ENCODE measurements around the gene TMEM80.

The TMEM80 gene

GRCh38 chr11:699753-700152, 4.1 kb downstream of the TMEM80 start:
- no peak for DNase-seq (ENCODE audit: low read depth)

DNA sequence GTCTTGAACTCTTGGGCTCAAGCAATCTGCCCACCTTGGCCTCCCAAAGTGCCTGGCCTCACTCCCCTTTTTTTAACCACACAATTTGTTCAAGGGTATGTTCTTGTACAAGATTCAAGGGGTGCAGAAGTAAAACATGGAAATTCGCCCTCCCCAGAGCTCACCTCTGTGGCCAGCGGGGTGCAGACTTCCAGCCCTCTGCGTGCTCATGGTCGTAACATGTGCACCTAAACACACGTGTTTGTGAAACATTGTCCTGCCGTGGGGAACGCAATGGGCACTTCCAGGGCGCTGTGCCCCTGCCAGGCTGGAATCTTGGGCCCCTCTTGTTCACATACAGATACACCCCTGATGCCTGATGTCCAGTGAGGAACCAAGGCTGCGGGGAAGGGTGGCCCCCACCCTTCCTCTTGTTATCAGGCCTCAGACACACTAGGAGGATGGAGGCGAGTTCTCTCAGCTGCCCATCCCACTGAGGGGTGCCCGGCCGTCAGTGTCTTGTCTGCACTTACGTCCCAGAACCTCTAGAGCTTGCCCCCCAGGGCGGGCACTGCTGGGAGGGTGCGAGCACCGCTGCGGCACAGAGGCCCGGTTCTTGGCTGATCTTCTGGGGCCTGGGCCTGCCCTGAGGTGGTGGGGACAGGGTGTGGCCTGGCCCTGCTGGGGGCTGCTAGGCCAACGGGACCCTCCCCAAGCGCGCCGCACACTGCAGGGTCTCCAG, 6.3 kb downstream of the TMEM80 start:
- DNase-seq (ENCODE audit: low read depth) = no peak

GRCh38 chr11:702462-703461, 7.1 kb downstream of the TMEM80 start:
- no peak for DNase-seq (ENCODE audit: low read depth)

DNA sequence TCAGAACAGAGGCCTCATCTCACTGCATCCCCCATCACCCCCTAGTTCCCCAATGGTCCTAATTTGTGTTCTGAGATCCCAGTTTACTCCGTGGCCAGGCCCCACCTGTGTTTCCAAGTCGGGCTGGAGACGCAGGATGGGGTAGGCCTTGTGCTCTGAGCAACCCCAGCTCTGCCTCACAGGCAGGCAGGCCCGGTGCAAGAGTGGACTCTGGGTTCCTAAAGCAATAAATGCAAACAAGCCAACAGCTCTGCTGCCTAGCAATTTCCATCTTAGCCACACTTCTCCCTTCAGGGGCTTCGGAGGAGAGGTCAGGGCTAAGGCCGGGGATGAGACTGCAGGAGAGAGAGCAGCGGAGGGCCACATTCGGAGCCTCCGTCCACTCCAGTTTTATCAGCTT, 7.9 kb downstream of the TMEM80 start:
- no peak for DNase-seq (ENCODE audit: low read depth)

DNA sequence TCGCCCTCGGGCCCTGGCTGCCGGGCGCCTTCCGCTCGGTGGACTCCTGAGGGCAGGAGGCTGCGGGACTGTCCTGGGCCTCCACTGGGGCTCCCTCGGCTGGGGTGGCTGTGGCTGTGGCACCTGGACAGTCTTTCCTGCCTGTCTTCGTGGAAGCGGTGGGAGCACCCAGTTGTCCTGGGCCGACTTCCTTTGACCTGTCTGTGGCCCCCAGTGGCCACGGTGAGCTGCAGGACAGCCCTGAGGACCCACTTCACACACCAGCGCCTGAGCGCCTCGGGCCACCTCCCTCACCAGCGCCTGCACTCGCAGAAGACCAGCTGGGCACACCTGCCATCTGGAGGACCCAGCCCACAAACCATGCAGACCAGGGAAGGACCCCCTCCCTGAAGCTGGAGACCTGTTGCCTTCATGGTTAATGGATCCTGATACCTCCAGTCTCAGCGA, 8.6 kb downstream of the TMEM80 start:
- DNase-seq (ENCODE audit: low read depth) = no peak

GRCh38 chr11:704781-705645, 9.4 kb downstream of the TMEM80 start:
- DNase-seq (ENCODE audit: low read depth) = no peak

DNA sequence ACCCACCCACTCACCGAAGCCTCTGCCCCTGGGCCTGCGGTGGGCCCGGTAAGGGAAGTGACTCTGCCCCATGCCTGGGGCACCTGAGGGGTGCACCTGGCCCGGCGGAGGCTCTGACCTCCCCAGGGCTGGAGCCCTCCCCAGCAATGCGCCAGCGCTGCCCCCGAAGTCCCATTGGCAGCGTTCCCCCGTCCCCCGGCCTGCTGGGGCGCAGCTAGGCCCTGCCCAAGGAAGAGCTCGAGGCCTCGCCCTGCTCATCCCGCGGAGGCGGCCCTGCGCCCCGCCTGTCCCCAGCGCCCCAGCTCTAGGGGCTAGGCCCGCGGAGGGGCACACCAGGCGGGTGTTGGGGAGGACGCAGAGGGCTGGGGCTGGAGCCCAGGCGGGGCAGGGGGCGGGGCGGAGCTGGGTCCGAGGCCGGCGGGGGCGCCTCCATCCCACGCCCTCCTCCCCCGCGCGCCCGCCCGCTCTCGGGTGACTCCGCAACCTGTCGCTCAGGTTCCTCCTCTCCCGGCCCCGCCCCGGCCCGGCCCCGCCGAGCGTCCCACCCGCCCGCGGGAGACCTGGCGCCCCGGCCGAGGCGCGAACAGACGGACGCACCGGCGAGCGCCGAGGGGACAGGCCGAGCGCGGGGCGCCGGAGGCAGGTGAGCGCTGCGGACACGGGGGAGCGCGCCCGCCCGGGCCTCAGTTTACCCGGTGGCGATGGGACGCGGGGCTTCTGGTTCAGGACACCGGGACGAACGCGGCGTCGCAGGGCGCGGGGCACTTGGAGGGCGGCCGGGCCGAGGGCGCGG, 10.2 kb downstream of the TMEM80 start, which contains the start of gene EPS8L2:
EPS8L2 (plus strand) TSS at position 586 of the 793 bp plus-strand sequence. CDS start 3,177 bp downstream, outside the sequence.
- DNase-seq (ENCODE audit: low read depth) = no peak

GRCh38 chr11:706439-706956, 10.9 kb downstream of the TMEM80 start:
- DNase-seq (ENCODE audit: low read depth) = no peak

DNA sequence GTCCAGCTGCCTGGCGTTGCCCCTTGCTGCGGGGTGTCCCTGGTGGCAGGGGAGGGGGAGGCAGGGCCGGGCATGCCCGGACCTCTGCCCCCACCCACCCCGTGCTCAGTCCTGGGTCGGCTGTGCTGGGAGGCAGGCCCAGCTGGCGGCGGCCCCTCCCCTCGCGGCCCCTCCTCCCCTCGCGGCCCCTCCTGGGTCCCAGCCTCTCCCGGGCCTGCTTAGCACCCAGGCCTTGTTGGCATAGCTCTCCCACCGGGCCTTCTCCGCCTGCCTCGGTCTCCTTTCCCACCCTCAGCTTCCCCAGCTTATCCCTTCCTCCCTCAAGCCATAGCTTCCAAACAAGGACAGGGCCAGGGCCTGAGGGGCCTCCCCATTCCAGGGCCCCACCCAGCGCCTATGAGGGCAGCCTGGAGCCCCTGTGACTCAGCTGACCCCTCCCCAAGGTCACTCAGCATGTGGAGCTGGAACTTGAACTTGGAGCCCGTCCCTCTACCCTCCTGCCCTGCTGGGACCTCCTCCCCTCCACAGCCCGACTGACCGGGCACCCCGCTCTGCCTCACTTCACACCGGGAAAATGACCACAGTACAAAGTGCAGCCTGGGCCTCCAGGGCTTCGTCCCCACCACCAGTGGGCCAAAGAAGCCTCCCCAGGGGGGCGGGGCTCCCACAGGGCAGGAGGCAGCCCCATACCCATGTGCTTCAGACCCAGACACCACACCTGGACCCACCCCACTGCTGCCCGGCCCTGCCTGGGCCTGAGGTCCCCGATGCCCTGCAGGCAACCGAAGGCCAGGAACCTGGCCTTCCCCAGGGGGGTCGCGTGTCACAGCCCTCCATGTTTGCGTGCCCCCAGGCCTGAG, 11.6 kb downstream of the TMEM80 start:
- DNase-seq (ENCODE audit: low read depth) = no peak

- no peak for DNase-seq (ENCODE audit: low read depth)
These were observed 12.3 kb downstream of the TMEM80 start for GRCh38 chr11:707817-708420.

DNA sequence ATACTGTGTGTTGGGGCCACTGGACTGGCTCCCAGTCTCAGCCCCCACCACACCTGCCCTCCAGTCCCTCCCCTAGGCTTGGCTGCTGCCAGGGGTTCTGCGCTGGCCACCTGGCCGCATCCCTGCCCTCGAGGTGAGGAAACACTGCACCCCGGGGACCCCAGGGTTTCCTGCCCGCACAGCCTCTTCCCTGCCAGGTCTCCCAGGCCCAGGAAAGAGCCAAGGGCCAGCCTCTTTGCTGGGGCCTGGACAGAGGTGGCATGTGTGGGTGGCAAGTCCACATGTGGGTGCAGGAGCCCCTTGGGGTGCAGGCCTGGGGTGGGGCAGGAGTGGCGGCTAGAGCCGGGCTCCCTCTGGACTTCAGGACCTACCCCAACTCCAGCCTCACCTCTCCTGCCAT, 12.9 kb downstream of the TMEM80 start:
- DNase-seq (ENCODE audit: low read depth) = no peak

- no peak for DNase-seq (ENCODE audit: low read depth)
These were observed 13.7 kb downstream of the TMEM80 start for GRCh38 chr11:709109-709997.

GRCh38 chr11:714436-714835, 18.8 kb downstream of the TMEM80 start:
- DNase-seq (ENCODE audit: low read depth) = no peak

DNA sequence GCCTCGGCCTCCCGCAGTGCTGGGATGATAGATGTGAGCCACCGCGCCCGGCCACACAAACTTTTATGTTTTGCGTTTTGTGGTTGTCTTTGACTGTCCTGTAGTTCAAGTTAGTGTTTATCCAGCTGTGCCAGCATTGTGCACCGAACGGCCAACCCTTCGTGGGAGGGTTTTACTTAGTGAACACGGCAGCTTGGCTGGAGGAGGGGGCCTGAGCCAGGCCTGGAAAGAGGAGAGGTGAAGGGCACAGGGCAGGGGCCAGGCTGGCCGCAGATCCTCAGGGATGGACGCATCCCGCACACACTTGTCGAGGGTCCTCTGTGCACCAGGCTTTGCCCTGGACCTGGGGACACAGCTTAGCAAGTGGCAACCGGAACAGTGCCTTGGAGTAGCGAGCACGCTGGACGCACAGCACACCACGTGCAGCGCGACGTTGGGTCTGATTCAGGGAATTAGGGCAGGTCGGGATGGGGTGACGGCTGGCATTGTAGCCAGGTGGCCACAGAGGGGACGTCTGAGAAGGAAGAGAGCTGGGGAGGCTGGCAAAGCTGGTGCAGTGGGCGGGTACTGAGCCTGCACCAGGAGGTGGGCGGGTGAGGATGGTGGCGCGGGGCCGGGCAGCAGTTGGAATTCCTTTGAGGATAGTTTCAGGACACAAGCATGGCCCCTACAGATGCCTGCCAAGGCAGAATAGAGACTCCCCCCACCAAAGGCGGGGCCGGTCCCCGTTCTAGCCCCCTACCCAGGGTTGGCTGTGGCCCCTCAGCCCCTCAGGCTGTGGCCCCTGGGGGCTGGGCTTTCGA, 23.8 kb downstream of the TMEM80 start:
- DNase-seq (ENCODE audit: low read depth) = no peak

DNA sequence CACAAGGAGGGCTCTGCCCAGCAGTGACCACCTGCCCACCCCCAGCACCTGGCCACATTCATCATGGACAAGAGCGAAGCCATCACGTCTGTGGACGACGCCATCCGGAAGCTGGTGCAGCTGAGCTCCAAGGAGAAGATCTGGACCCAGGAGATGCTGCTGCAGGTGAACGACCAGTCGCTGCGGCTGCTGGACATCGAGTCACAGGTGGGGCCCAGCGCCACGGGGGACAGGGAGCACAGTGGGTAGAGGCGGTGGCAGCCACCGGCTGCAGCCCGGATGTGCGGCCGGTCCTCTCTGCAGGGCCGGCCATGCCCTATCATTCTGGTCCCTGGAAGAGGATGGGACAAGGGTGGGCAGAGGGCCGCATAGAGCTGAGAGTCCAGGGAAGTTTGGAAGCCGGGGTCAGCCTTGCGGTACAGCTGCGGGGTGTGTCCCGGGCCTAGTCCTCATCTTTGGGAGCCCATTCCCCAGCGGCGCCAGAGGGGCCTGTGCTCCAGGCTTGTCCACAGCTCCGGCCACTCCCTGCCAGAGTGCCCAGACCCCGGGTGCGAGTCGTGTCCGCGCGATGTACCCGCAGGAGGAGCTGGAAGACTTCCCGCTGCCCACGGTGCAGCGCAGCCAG, 24.5 kb downstream of the TMEM80 start:
- no peak for DNase-seq (ENCODE audit: low read depth)

GRCh38 chr11:720642-721246, 25.1 kb downstream of the TMEM80 start:
- no peak for DNase-seq (ENCODE audit: low read depth)
